HG03064 (cell line): ENCODE measurements around the gene BCL2L14.

ENCODE experiments used
- ATAC-seq: cut with Tn5 transposase; IDR thresholded peaks from one replicate; pipeline ENCODE4 v1.9.1; 2021; ENCODE audit warnings: low read depth; ENCODE audit not compliant: unreplicated experiment

Gene BCL2L14, protein sequence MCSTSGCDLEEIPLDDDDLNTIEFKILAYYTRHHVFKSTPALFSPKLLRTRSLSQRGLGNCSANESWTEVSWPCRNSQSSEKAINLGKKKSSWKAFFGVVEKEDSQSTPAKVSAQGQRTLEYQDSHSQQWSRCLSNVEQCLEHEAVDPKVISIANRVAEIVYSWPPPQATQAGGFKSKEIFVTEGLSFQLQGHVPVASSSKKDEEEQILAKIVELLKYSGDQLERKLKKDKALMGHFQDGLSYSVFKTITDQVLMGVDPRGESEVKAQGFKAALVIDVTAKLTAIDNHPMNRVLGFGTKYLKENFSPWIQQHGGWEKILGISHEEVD

DNA sequence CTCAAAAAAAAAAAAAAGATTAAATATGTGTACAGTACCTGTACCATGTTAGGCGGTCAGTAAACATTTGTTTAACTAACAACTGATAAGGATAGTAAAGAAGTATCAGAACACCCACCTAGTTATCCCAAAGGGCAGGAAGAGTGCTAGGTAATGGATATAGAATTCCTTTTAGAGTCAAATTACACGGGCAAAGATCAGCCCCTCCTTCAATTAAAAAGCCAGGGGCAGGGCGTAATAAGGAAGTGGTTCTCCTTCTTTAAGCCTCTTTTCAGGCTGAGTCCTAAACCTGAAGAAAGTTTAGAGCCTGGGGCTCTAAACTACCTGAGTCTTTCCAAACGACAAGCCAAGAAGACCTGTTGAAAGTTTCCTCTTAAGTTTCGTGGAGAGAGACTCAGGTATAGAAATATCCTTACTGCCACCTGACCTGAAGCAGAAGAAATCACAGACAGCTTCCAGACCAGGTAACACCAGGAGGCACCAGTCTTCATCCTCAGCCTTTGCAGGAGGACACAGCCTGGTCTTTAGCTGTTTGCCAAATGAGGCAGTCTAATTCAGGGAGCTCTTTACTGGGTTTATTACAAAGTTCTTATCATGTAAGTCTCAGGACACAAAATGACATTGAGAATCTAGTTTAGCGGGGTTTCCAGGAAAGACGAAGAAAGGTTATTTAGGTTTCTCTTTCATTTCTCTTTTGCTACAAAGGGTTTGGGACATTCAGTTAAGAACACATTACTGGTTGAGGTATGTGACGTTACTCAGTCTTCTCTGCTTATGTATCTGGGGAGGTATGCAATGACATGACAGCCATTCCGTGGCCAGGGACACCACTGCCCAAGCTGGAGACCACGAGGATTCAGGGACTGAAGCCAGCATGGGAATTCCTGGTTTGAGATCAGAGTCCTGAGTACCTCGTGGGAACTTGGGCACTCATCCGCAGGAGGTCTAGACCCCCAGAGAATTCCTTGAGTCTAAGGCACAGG lies at the start of gene BCL2L14:
TSS of gene BCL2L14 (plus strand) at position 266 of the 983 bp plus-strand sequence. CDS start 8,367 bp downstream, outside the sequence.
- ATAC-seq, result no peak

DNA sequence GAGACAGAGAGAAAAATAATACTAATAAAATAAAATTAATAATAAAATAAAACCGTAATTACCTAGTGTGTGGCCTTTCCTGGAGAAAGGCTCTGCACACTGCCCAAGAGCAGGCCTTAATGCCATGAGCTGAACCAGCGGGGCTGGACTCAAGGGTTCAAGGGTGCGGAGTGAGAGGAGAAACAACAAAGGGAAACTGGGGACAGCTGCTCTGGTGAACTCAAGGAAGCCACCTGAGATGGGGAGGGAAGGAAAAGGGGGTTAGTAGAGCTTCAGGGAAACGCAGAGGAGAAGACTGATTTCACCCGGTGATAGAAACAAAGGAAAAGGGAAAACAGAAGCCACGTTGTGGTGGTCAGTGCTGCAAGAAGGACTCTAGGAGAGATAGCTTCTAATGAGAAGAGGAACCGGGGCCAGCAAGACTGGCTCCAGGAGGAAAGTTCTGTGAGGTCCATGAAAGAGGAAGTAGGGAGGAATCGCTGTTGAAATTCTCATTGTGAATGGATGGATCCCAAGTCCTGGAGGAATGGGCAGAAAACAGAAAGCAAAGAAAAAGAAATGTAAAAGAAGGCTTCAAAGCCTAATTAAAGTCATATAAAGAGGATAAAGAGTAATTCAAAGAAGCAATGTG lies 48.3 kb upstream of the BCL2L14 start:
- ATAC-seq, result no peak

DNA sequence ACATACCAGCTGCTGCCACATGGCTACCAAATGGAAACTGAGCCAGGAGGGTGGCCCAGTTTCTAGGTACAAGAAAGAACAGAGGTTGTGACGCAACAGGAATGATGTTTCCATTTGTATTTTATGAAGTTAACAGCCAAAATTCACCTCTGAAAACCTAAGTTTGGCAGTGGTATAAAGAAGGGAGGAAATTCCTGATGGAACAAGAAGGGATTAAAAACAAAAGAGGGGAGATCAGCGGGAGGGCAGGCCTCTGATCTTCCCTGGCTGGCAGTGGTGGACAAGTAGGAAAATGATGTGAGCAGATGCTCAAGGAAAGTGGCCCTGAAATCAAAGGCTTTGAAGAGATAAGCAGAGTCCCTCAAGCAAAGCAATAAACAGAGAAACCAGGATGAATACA lies 47.3 kb upstream of the BCL2L14 start:
- ATAC-seq, result no peak

DNA sequence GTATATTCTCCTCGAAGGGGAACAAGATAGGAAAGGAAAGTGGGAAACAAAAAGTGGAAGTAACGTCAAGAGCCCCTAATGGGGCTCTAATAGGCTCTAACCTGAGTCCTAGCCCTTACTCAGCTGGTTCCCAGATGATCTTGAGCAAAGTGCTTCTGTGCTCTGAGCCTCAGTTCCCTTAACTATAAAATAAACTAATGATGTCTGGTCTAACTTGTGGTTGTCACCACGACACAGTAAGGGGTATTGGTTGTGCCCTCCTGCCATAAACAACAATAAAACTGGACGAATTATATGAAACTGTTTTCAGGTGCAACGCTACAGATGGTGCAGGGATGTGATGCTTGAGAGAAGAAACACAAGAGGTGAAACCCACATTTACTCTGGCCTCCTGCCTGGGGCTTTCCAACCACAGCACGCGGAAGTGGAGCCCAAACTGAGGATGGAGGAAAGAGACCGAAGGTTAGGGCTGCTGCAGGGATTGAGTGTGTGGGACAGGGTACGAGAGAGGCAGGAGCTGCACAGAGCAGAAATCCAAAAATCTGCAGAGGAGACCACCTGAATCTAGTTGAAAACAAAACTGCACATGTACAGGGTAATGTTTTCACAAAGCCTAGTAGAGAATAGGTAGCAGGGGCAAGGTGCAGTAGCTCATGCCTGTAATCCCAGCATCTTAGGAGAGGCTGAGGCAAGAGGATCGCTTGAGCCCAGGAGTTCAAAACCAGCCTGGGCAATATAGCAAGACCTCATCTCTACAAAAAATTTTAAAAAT lies 45.6 kb upstream of the BCL2L14 start:
- ATAC-seq, result peak; percentile 85

DNA sequence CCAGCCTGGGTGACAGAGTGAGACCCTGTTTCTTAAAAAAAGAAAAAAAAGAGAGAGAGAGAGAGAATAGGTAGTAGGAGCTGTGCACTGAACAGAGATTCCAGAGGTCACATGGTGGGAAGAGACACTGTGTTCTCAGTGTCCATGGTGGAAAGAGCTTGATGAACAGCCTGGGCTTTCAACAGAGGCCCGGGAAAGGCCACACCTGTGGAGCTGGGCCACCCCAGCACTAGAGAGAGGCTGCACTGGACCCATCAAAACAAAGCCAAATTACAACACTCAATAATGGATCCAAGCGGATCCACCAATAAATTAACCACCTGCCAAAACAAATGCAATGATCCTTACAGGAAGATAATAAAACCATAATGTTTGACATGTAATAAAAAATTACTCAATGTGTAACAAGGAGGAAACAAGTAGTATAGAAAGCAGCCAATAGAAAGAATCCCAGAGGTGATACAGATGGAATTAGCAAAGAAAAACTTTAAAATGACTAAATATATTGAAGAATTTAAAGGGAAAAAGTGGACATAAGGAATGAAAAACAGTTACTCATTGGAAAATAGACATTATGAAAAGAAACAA lies 44.8 kb upstream of the BCL2L14 start:
- no peak for ATAC-seq

DNA sequence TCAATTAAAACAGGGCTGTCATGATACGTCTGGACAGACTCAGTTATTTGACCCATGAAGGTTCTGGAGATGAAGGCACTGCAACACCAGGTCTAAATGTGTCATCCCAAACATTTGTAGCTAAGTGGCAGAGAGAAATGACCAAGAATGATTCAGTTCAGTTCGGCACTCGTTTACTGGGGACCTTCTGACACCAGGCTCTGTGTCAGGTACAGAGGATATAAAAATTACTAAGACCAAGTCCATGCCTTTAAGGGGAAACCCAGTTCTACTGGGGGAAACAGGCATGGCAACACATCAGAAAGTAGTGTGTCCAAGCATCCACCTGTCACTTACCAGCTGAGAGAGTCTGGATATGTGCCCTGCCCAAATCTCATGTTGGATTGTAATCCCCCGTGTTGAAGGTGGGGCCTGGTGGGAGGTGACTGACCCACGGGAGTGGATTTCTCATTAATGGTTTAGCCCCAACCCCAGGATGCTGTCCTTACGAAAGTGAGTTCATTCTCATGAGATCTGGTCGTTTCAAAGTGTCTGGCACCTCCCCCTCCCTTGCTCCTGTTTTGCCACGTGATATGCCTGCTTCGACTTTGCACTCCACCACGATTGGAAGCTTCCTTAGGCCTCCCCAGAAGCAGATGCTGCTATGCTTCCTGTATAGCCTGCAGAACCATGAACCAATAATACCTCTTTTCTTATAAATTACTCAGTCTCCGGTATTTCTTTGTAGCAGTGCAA lies 41.9 kb upstream of the BCL2L14 start:
- no peak for ATAC-seq

DNA sequence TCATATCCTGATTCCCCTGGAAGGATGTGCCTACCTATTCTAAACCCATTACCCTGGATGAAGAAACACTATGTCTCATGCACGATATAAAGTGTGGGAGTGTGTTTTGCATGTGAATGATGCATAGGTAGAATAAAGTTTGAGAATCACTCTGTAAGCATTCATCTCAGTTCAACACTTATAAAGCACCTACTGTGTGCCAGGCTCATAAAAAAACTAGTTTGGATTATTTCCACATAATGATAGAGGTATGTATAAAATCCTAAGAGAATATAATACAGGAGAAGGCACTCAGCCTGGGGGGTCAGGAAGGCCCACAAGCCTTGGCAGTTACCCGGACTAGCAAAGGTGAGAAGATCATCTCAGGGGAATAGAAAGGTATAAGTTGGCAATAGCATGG lies 41.1 kb upstream of the BCL2L14 start:
- ATAC-seq, result no peak

DNA sequence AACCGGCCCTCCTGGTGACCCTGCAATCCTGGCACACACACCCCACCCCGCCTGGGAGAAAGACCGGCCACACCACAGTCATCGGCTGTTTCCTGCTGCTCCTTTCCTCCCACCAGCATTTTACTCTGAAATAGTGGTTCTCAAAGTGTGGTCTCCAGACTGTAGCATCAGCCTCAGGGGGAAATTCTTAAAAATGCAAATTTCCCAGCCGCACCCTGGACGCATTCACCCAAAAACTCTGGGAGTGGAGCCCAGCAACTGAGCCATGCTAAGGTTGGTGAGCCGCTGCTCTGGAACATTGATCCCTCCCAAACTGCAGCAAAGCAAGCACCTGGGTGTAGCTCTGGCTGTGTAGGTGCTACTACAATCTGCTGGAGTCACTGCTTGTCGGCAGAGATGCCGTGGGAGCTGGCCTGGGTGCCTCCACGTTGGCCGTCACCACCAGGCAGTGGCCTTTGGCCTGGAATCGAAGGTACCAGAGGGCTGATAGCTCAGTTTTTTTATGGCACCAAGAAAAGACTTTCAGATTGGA lies 38.4 kb upstream of the BCL2L14 start:
- ATAC-seq, result no peak

DNA sequence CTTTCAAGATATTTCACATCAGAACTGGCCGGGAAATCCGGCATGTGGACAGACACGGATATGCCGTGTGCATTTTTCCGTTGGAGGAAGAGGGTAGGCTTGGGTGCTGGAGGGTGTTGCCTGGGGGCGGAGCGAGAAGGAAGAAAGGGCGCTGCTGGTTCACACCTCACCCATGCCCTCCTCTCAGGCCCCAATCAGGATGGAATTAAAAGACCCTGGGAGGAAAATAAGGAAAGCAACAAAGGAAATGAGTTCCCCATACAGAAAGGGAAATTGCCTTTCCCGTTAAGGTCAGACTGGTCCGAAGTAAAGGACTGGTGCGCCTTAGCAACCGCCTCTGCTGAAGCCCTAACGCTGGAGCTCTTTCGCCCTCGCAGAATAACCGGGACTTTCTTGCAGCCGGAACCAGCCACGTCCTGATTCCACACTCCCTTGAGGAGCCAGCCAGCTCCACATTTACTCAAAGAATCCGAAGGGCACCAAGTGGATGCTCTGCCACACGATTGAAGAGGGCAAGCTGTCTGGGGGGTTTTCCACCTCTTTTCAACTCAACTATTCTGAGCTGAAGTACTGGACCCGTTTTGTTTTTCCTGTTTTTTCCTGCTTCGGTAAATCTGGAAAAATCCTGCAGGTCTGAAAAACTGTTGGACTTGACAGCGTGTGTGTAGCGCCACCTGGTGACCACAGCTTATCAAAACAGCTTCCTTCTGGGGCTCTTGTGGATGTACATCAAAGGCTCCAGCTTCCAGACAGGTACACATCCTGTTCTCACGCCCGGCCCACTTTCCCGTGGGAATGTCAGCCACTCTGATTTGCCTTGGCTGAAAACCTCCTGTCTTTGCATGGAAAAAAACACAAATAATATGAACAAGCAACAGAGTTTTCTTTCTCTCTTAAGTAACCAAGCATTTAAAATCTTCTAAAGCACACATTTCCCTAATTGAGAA lies 37.6 kb upstream of the BCL2L14 start:
- ATAC-seq, result no peak

DNA sequence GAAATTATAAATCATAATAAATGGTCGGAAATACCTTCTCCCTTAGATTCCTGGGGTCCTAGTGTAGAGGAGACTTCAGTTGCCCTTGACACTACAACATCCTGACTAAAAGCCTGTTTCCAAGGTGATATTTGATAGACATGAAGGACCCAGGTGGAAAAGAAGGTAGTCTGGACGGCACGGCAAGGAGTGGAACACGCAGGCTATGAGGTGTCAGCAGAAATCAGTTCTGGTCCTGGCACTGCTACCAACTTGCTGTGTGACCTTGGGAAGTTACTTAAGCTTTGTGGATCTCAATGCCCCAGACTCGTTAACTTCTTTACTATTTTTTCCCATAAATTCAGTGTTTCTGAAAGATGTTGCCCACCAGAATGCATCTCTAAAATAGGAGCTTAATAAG lies 36.9 kb upstream of the BCL2L14 start:
- no peak for ATAC-seq

DNA sequence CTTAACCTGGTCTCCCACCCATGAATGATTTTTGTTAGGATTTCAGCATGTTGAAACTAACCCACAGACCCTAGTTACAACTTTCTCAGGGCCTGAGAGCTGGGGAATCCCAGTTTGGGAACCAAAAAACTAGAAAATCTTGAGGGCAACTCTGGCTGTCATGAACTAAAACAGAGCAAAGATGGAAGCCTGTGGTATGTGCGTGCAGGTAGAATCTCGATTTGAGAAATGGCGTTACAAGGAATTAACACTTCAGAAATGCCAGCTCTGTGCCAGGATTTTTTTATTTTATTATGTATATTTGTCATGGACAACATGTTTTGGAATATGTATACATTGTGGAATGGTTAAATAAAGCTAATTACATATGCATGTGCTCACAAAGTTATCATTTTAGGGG lies 36.4 kb upstream of the BCL2L14 start:
- ATAC-seq, result no peak

DNA sequence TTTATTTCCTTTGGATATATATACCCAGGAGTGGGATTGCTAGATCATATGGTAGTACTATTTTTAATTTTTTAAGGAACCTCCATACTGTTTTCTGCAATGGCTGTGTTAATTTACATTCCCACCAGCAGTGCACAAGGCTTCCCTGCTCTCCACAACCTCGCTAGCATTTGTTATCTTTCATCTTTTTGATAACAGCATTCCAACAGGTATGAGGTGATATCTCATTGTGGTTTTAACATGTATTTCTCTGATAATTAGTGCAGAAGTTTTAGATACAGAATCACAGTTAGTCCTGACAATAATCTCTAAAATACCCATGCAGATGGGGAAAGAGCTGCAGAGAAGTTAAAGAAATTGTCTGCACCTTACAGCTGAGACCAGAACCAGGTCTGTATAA lies 35.5 kb upstream of the BCL2L14 start:
- no peak for ATAC-seq

DNA sequence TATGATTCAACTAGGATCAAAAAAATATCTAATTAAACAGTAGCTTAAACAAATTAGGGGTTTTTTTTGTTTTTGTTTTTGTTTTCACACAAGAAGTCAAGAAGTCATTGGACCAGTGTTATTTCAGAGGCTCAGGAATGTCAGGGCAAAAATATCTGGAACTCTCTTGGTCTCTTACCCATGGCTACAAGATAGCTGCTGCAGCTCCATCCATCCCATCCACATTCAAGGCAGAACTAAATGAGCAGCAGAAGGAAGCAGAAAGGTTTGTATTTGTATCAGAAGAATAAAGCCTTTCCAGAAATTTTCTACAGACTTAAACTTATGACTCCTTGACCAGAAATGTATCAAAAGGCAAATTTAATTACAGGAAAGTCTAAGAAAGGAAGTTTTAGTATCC lies 33.8 kb upstream of the BCL2L14 start:
- no peak for ATAC-seq

DNA sequence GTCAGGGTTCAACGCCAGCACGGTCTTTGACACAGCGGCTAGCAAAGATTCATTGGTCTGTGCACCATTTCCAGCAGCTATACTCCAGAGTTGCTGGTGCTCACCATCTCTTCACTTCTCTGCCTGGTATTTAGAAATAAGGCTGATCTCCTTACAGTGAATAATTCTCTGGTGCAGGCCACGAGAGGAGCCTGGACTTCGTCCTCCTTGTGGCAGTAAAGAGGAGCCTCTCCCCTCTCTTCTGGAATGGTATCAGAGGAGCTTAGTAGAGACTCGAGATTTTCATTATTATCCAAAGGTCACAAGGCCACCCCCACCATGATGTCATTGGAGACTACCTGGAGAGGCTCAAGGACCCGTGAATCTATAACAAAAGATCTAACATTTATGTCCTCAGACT lies 30.8 kb upstream of the BCL2L14 start:
- no peak for ATAC-seq

DNA sequence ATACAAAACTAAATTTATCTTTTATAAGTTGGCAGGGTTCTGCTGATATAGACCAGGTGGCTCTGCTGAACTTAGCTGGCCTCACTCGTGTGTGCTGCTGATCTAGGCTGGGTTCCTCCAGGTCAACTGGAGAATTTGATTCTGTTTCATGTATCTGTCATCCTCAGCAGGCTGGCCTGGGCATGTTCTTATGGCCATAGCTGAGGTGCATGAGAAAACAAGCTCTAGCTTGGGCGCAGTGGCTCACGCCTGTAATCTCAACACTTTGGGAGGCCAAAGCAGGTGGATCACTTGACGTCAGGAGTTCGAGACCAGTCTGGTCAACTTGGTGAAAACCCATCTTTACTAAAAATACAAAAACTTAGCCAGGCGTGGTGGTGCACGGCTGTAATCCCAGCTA lies 24.3 kb upstream of the BCL2L14 start:
- ATAC-seq, result no peak

DNA sequence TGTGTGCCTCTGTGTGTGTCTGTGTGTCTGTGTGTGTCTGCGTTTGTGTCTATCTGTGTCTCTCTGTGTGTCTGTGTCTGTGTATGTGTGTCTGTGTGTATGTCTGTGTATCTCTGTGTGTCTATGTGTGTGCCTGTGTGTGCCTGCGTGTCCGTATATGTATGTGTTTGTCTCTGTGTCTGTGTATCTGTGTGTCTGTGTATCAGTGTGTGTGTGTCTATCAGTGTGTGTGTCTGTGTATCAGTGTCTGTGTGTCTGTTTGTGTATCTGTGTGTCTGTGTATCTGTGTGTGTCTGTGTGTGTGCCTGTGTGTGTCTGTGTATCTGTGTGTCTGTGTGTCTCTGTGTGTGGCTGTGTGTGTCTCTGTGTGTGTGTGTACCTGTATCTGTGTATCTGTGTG lies 23.1 kb upstream of the BCL2L14 start:
- ATAC-seq, result no peak

DNA sequence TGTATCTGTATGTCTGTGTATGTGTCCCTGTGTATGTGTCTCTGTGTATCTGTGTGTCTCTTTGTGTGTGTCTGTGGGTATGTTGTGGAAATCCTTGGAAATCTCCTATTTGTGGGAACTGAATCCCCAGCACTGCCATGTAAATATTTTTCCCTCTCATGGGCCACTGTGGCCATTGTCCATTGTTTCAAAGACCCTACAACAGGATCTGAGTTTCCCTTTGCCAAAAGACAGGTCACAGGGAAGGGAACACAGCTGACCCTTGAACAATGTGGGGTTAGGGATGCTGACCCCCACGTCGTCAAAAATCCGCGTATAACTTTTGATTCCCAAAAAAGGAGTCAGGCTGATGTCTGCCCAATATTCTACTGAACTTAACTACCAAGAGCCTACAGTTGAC lies 22.5 kb upstream of the BCL2L14 start:
- ATAC-seq, result no peak

DNA sequence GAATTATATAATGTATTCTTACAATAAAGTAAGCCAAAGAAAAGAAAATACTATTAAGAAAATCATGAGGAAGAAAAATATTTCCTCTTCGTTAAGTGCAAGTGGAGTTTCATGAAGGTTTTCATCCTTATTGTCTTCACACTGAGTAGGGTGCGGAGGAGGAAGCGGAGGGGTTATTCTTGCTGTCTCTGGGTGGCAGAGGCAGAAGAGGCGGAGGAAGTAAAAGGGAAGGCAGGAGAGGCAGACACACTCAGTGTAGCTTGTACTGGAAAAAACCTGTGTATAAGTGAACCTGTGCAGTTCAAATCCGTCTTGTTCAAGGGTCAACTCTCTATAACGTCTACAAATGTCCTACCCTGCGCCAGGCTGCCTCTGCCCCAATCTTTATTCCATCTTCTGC lies 22.0 kb upstream of the BCL2L14 start:
- ATAC-seq, result no peak
